ENCODE measurements around the gene ICAM4.

DNA sequence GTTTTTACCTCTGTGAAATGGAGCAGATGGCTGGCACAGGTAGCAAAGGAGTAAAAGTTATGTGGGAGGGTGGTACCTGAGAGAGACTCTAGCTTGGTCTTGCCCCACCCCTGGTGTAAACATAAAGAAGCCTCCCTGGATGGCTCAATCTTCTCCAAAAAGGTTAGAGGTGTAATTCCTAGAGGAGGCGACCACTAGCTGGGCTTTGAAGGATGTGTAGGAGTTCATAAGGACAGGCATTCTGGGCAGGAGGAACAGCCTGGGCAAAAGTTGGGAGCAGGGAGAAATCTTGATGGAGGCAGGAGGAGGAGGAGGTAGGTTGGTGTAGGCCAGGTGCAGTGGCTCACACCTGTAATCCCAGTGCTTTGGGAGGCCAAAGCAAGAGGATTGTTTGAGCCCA, 7.8 kb upstream of the ICAM4 start:
- TF ChIP-seq, protein P1, sequence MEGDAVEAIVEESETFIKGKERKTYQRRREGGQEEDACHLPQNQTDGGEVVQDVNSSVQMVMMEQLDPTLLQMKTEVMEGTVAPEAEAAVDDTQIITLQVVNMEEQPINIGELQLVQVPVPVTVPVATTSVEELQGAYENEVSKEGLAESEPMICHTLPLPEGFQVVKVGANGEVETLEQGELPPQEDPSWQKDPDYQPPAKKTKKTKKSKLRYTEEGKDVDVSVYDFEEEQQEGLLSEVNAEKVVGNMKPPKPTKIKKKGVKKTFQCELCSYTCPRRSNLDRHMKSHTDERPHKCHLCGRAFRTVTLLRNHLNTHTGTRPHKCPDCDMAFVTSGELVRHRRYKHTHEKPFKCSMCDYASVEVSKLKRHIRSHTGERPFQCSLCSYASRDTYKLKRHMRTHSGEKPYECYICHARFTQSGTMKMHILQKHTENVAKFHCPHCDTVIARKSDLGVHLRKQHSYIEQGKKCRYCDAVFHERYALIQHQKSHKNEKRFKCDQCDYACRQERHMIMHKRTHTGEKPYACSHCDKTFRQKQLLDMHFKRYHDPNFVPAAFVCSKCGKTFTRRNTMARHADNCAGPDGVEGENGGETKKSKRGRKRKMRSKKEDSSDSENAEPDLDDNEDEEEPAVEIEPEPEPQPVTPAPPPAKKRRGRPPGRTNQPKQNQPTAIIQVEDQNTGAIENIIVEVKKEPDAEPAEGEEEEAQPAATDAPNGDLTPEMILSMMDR (IDR thresholded peaks at IDR 0.05; ENCODE audit: insufficient read depth, low read length): no peak
- TF ChIP-seq SPI1 (IDR thresholded peaks at IDR 0.05; ENCODE audit: borderline replicate concordance, low read depth): no peak
- TF ChIP-seq, protein P2, sequence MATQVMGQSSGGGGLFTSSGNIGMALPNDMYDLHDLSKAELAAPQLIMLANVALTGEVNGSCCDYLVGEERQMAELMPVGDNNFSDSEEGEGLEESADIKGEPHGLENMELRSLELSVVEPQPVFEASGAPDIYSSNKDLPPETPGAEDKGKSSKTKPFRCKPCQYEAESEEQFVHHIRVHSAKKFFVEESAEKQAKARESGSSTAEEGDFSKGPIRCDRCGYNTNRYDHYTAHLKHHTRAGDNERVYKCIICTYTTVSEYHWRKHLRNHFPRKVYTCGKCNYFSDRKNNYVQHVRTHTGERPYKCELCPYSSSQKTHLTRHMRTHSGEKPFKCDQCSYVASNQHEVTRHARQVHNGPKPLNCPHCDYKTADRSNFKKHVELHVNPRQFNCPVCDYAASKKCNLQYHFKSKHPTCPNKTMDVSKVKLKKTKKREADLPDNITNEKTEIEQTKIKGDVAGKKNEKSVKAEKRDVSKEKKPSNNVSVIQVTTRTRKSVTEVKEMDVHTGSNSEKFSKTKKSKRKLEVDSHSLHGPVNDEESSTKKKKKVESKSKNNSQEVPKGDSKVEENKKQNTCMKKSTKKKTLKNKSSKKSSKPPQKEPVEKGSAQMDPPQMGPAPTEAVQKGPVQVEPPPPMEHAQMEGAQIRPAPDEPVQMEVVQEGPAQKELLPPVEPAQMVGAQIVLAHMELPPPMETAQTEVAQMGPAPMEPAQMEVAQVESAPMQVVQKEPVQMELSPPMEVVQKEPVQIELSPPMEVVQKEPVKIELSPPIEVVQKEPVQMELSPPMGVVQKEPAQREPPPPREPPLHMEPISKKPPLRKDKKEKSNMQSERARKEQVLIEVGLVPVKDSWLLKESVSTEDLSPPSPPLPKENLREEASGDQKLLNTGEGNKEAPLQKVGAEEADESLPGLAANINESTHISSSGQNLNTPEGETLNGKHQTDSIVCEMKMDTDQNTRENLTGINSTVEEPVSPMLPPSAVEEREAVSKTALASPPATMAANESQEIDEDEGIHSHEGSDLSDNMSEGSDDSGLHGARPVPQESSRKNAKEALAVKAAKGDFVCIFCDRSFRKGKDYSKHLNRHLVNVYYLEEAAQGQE (IDR thresholded peaks at IDR 0.05; ENCODE audit: insufficient replicate concordance, low read depth): no peak
- TF ChIP-seq POLR2AphosphoS5 (IDR thresholded peaks at IDR 0.05; ENCODE audit: low read depth): no peak
- TF ChIP-seq GABPA (IDR thresholded peaks at IDR 0.05; ENCODE audit: low read depth): no peak
